GM23248 (cell line): ENCODE results near the gene H1-8. TPM values are rescaled to one million over a fixed set of nuclear protein-coding genes. Genes with fewer than 3 reads are reported as not detected.

Source experiments
- DNase-seq: peaks from one replicate; pipeline ENCODE4 v3.0.0-alpha.2; 2015
- H2AFZ ChIP-seq: fragments of 200-600 bp; sonication (generic); 2 replicates; pipeline ENCODE4 v1.6.1; 2016; ENCODE audit warnings: antibody characterized with exemption
- H3F3A ChIP-seq: fragments of 200-600 bp; sonication (generic); 2 replicates; pipeline ENCODE4 v1.6.1; 2016; ENCODE audit warnings: mild to moderate bottlenecking, antibody characterized with exemption, mixed run types; ENCODE audit not compliant: insufficient read depth
- H3K27ac ChIP-seq: fragments of 200-600 bp; sonication (generic); 2 replicates; pipeline ENCODE4 v1.5.1; 2016; ENCODE audit warnings: mild to moderate bottlenecking
- H3K27me3 ChIP-seq: fragments of 200-600 bp; sonication (generic); replicated peaks from 2 replicates; pipeline ENCODE4 v1.6.1; 2016; ENCODE audit warnings: mild to moderate bottlenecking; ENCODE audit not compliant: insufficient read depth
- H3K36me3 ChIP-seq: fragments of 200-600 bp; sonication (generic); 2 replicates; pipeline ENCODE4 v1.6.1; 2016; ENCODE audit warnings: low read depth, mild to moderate bottlenecking
- H3K4me1 ChIP-seq: fragments of 200-600 bp; sonication (generic); 2 replicates; pipeline ENCODE4 v1.6.1; 2016; ENCODE audit warnings: mild to moderate bottlenecking; ENCODE audit not compliant: insufficient read depth
- H3K4me2 ChIP-seq: fragments of 200-600 bp; sonication (generic); one replicate; pipeline ENCODE4 v1.6.1; 2016; ENCODE audit warnings: mild to moderate bottlenecking; ENCODE audit not compliant: unreplicated experiment
- H3K4me3 ChIP-seq: fragments of 200-600 bp; sonication (generic); 2 replicates; pipeline ENCODE4 v1.5.1; 2016; ENCODE audit warnings: mild to moderate bottlenecking
- H3K79me2 ChIP-seq: fragments of 200-600 bp; sonication (generic); 2 replicates; pipeline ENCODE4 v1.6.1; 2016; ENCODE audit warnings: mild to moderate bottlenecking; ENCODE audit not compliant: insufficient read depth
- H3K9ac ChIP-seq: fragments of 200-600 bp; sonication (generic); 2 replicates; pipeline ENCODE4 v1.6.1; 2016; ENCODE audit warnings: mild to moderate bottlenecking
- H3K9me2 ChIP-seq: fragments of 200-600 bp; sonication (generic); 2 replicates; pipeline ENCODE4 v1.6.1; 2016; ENCODE audit warnings: mixed run types, mild to moderate bottlenecking, moderate library complexity; ENCODE audit not compliant: insufficient read depth
- H3K9me3 ChIP-seq: fragments of 200-600 bp; sonication (generic); one replicate; pipeline ENCODE4 v1.6.1; 2017; ENCODE audit warnings: low read depth
- H4K20me1 ChIP-seq: fragments of 200-600 bp; sonication (generic); 2 replicates; pipeline ENCODE4 v1.6.0; 2016; ENCODE audit not compliant: insufficient read depth
- EZH2 ChIP-seq: fragments of 200-600 bp; sonication (generic); IDR thresholded peaks from 2 replicates; pipeline ENCODE4 v1.6.1; 2018; ENCODE audit warnings: antibody characterized with exemption, mild to moderate bottlenecking; ENCODE audit not compliant: insufficient read depth, poor library complexity, severe bottlenecking
- EZH2phosphoT487 ChIP-seq: fragments of 200-600 bp; sonication (generic); IDR thresholded peaks from 2 replicates; pipeline ENCODE4 v1.6.1; 2018; ENCODE audit warnings: antibody characterized with exemption, moderate library complexity, mild to moderate bottlenecking, low read depth; ENCODE audit not compliant: insufficient read depth
- WGBS, 2 experiments: methylation state at CpG; one replicate each; pipeline ENCODE4 v1.1.6; 2015 to 2017; ENCODE audit warnings: low lambda C conversion rate in 2 of 2, low coverage in 1 of 2; ENCODE audit errors: missing lambda C conversion rate in 2 of 2; 5-methylcytosine and 5-hydroxymethylcytosine counted together
- in situ Hi-C: fragments of 300-500 bp; cut with MboI; formaldehyde crosslinking; loops from 2 replicates; pipeline ENCODE4 v1.15.0; 2020
- polyA plus RNA-seq: library from polyadenylated mRNA; unstranded; fragments of >200 nt; fragmentation: Nextera tagmentation; extraction: Ambion mirVana; gene quantifications from 2 replicates; pipeline ENCODE4 v1.2.1, GENCODE V29; 2016
- total RNA-seq: library from RNA; depleted of rRNA; stranded (reverse); fragments of >200 nt; shearing (Covaris generic); gene quantifications from 2 replicates; pipeline ENCODE4 v1.2.3, GENCODE V29; 2014

H1-8 gene
- total and polyA plus RNA-seq, 2 experiments from 2014 or later: not detected

DNA sequence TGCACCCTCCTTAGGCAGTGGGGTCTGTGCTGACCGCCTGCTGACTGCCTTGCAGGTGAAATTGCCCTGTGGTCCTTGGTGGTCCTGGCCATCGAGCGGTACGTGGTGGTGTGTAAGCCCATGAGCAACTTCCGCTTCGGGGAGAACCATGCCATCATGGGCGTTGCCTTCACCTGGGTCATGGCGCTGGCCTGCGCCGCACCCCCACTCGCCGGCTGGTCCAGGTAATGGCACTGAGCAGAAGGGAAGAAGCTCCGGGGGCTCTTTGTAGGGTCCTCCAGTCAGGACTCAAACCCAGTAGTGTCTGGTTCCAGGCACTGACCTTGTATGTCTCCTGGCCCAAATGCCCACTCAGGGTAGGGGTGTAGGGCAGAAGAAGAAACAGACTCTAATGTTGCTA lies 12.2 kb upstream of the H1-8 start:
- Histone ChIP-seq H3F3A (0 out of 2 replicates have a peak, but pooled peaks cover under 1% of the 10 kb centered on the region), H3K9me2 (no peaks in the 10 kb centered on the region), H3K4me3 (no peak overlapping the region), H3K27me3 (no peaks in the 10 kb centered on the region), H4K20me1 (no peaks in the 10 kb centered on the region), H3K9ac (no peak overlapping the region), H2AFZ (no peak overlapping the region), H3K27ac (no peak overlapping the region), H3K79me2 (no peaks in the 10 kb centered on the region), H3K36me3 (no peaks in the 10 kb centered on the region), H3K9me3 (no peaks in the 10 kb centered on the region), H3K4me2 (no peak overlapping the region), H3K4me1 (0 out of 2 replicates have a peak, but pooled peaks cover 8% of the 10 kb centered on the region)
- WGBS, 2 experiments: 93 to 98% methylated on average over 13 of the region's 13 CpGs
- DNase-seq: no peak
- in situ Hi-C loops: no loop called here
- no peak for TF ChIP-seq EZH2phosphoT487
- no peak for TF ChIP-seq EZH2

DNA sequence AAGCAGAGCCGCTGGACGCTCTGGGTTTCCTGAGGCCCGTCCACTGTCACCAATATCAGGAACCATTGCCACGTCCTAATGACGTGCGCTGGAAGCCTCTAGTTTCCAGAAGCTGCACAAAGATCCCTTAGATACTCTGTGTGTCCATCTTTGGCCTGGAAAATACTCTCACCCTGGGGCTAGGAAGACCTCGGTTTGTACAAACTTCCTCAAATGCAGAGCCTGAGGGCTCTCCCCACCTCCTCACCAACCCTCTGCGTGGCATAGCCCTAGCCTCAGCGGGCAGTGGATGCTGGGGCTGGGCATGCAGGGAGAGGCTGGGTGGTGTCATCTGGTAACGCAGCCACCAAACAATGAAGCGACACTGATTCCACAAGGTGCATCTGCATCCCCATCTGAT lies 11.3 kb upstream of the H1-8 start:
- H4K20me1 ChIP-seq: no peaks in the 10 kb centered on the region
- H3K79me2 ChIP-seq: no peaks in the 10 kb centered on the region
- DNase-seq: no peak
- WGBS, 2 experiments: 85 to 87% methylated on average over 11 of the region's 11 CpGs
- no peaks in the 10 kb centered on the region for H3F3A ChIP-seq
- H3K9me3 ChIP-seq: no peaks in the 10 kb centered on the region
- H2AFZ ChIP-seq: no peak overlapping the region
- H3K4me3 ChIP-seq: no peak overlapping the region
- no peak overlapping the region for H3K27ac ChIP-seq
- in situ Hi-C loops: no loop called here
- H3K36me3 ChIP-seq: no peaks in the 10 kb centered on the region
- no peak for TF ChIP-seq EZH2
- TF ChIP-seq EZH2phosphoT487: no peak
- no peak overlapping the region for H3K9ac ChIP-seq
- 0 out of 2 replicates have a peak, but pooled peaks cover 8% of the 10 kb centered on the region for H3K4me1 ChIP-seq
- H3K9me2 ChIP-seq: no peaks in the 10 kb centered on the region
- H3K4me2 ChIP-seq: no peak overlapping the region
- no peaks in the 10 kb centered on the region for H3K27me3 ChIP-seq

DNA sequence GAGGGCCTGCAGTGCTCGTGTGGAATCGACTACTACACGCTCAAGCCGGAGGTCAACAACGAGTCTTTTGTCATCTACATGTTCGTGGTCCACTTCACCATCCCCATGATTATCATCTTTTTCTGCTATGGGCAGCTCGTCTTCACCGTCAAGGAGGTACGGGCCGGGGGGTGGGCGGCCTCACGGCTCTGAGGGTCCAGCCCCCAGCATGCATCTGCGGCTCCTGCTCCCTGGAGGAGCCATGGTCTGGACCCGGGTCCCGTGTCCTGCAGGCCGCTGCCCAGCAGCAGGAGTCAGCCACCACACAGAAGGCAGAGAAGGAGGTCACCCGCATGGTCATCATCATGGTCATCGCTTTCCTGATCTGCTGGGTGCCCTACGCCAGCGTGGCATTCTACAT lies 10.7 kb upstream of the H1-8 start:
- Histone ChIP-seq H3K27ac (no peak overlapping the region), H3K4me3 (no peak overlapping the region), H3K9me3 (no peaks in the 10 kb centered on the region), H3F3A (no peaks in the 10 kb centered on the region), H2AFZ (no peak overlapping the region), H4K20me1 (no peaks in the 10 kb centered on the region), H3K4me2 (no peak overlapping the region), H3K27me3 (no peaks in the 10 kb centered on the region), H3K9me2 (no peaks in the 10 kb centered on the region), H3K9ac (no peak overlapping the region), H3K4me1 (0 out of 2 replicates have a peak, but pooled peaks cover 8% of the 10 kb centered on the region), H3K79me2 (no peaks in the 10 kb centered on the region), H3K36me3 (no peaks in the 10 kb centered on the region)
- no peak for TF ChIP-seq EZH2phosphoT487
- TF ChIP-seq EZH2: no peak
- no peak for DNase-seq
- in situ Hi-C loops: no loop called here
- 92 to 93% methylated on average over 20 of the region's 20 CpGs for WGBS, 2 experiments

GRCh38 chr3:129533406-129533805 lies 9.6 kb upstream of the H1-8 start:
- H3K27ac ChIP-seq: no peak overlapping the region
- no peaks in the 10 kb centered on the region for H3F3A ChIP-seq
- no peaks in the 10 kb centered on the region for H3K36me3 ChIP-seq
- H4K20me1 ChIP-seq: no peaks in the 10 kb centered on the region
- no peak for DNase-seq
- TF ChIP-seq EZH2: no peak
- no peak for TF ChIP-seq EZH2phosphoT487
- no peak overlapping the region for H3K4me3 ChIP-seq
- no peaks in the 10 kb centered on the region for H3K27me3 ChIP-seq
- H3K9ac ChIP-seq: no peak overlapping the region
- no peaks in the 10 kb centered on the region for H3K9me2 ChIP-seq
- no peaks in the 10 kb centered on the region for H3K79me2 ChIP-seq
- in situ Hi-C loops: no loop called here
- no peak overlapping the region for H2AFZ ChIP-seq
- H3K4me1 ChIP-seq: 0 out of 2 replicates have a peak, but pooled peaks cover 8% of the 10 kb centered on the region
- H3K9me3 ChIP-seq: no peaks in the 10 kb centered on the region
- H3K4me2 ChIP-seq: no peak overlapping the region
- WGBS, 2 experiments: 86 to 88% methylated on average over 16 of the region's 16 CpGs

DNA sequence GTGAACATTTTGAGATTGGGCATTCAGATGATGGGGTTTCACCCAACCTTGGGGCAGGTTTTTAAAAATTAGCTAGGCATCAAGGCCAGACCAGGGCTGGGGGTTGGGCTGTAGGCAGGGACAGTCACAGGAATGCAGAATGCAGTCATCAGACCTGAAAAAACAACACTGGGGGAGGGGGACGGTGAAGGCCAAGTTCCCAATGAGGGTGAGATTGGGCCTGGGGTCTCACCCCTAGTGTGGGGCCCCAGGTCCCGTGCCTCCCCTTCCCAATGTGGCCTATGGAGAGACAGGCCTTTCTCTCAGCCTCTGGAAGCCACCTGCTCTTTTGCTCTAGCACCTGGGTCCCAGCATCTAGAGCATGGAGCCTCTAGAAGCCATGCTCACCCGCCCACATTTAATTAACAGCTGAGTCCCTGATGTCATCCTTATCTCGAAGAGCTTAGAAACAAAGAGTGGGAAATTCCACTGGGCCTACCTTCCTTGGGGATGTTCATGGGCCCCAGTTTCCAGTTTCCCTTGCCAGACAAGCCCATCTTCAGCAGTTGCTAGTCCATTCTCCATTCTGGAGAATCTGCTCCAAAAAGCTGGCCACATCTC lies 8.4 kb upstream of the H1-8 start:
- 81 to 83% methylated on average over 4 of the region's 4 CpGs for WGBS, 2 experiments
- DNase-seq: no peak
- Histone ChIP-seq H4K20me1 (no peaks in the 10 kb centered on the region), H3K4me2 (no peak overlapping the region), H3K9me2 (no peaks in the 10 kb centered on the region), H3K27ac (no peak overlapping the region), H2AFZ (no peak overlapping the region), H3K36me3 (no peaks in the 10 kb centered on the region), H3F3A (no peaks in the 10 kb centered on the region), H3K9ac (no peak overlapping the region), H3K27me3 (no peaks in the 10 kb centered on the region), H3K4me3 (no peak overlapping the region), H3K9me3 (no peaks in the 10 kb centered on the region), H3K79me2 (no peaks in the 10 kb centered on the region), H3K4me1 (0 out of 2 replicates have a peak, but pooled peaks cover 8% of the 10 kb centered on the region)
- no peak for TF ChIP-seq EZH2phosphoT487
- TF ChIP-seq EZH2: no peak
- in situ Hi-C loops: no loop called here
